ENCODE data around the gene KY.

DNA sequence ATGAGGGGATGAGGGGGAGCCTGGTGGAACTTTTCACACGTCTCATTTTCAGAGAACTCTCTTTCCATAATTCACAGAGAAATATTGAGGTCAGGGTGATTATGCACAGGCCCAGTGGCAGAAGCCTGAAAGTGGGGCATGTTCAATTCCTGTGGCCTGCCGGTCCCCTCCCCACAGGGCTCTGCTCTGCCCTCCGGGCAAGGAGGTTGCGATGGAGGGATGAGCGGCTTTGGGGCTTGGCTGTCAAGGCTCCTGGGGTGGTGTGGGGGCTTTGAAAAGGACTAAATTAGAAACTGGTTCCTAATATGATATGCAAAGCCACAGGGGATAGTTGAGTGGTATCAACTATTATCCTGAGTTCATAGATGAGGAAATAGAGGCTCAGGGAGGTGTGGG is 9.2 kb upstream of the KY start:
- TF ChIP-seq, protein P1, sequence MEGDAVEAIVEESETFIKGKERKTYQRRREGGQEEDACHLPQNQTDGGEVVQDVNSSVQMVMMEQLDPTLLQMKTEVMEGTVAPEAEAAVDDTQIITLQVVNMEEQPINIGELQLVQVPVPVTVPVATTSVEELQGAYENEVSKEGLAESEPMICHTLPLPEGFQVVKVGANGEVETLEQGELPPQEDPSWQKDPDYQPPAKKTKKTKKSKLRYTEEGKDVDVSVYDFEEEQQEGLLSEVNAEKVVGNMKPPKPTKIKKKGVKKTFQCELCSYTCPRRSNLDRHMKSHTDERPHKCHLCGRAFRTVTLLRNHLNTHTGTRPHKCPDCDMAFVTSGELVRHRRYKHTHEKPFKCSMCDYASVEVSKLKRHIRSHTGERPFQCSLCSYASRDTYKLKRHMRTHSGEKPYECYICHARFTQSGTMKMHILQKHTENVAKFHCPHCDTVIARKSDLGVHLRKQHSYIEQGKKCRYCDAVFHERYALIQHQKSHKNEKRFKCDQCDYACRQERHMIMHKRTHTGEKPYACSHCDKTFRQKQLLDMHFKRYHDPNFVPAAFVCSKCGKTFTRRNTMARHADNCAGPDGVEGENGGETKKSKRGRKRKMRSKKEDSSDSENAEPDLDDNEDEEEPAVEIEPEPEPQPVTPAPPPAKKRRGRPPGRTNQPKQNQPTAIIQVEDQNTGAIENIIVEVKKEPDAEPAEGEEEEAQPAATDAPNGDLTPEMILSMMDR (IDR thresholded peaks at IDR 0.05) = no peak
- TF ChIP-seq POLR2A (IDR thresholded peaks at IDR 0.05) = no peak
